Measurements from ENCODE around the gene SPOCK1.

The SPOCK1 gene

GRCh38 chr5:137195483-137195882 is 303.6 kb downstream of the SPOCK1 start:
- no peak for DNase-seq (ENCODE audit: low spot score)

GRCh38 chr5:137194300-137194699 is 304.8 kb downstream of the SPOCK1 start:
- DNase-seq (ENCODE audit: low spot score), result no peak

GRCh38 chr5:137192293-137192743 is 306.8 kb downstream of the SPOCK1 start:
- DNase-seq (ENCODE audit: low spot score), result no peak

GRCh38 chr5:137191179-137191578 is 307.9 kb downstream of the SPOCK1 start:
- no peak for DNase-seq (ENCODE audit: low spot score)

- DNase-seq (ENCODE audit: low spot score), result no peak
These were observed 308.7 kb downstream of the SPOCK1 start for GRCh38 chr5:137190441-137190840.

- DNase-seq (ENCODE audit: low spot score), result no peak
These were observed 309.1 kb downstream of the SPOCK1 start for GRCh38 chr5:137190031-137190430.

- no peak for DNase-seq (ENCODE audit: low spot score)
These were observed 310.6 kb downstream of the SPOCK1 start for GRCh38 chr5:137188566-137188965.

GRCh38 chr5:137186759-137187461 is 312.2 kb downstream of the SPOCK1 start:
- no peak for DNase-seq (ENCODE audit: low spot score)

- DNase-seq (ENCODE audit: low spot score), result no peak
These were observed 313.9 kb downstream of the SPOCK1 start for GRCh38 chr5:137185193-137185592.

GRCh38 chr5:137184734-137185133 is 314.4 kb downstream of the SPOCK1 start:
- no peak for DNase-seq (ENCODE audit: low spot score)

- DNase-seq (ENCODE audit: low spot score), result no peak
These were observed 316.6 kb downstream of the SPOCK1 start for GRCh38 chr5:137182576-137182975.

GRCh38 chr5:137181667-137182066 is 317.5 kb downstream of the SPOCK1 start:
- no peak for DNase-seq (ENCODE audit: low spot score)

- no peak for DNase-seq (ENCODE audit: low spot score)
These were observed 319.9 kb downstream of the SPOCK1 start for GRCh38 chr5:137179203-137179602.

GRCh38 chr5:137176609-137177008 is 322.5 kb downstream of the SPOCK1 start:
- DNase-seq (ENCODE audit: low spot score), result no peak

GRCh38 chr5:137176126-137176525 is 323.0 kb downstream of the SPOCK1 start:
- DNase-seq (ENCODE audit: low spot score), result no peak

- no peak for DNase-seq (ENCODE audit: low spot score)
These were observed 324.9 kb downstream of the SPOCK1 start for GRCh38 chr5:137174196-137174595.

- no peak for DNase-seq (ENCODE audit: low spot score)
These were observed 326.9 kb downstream of the SPOCK1 start for GRCh38 chr5:137172258-137172657.

- no peak for DNase-seq (ENCODE audit: low spot score)
These were observed 331.9 kb downstream of the SPOCK1 start for GRCh38 chr5:137167187-137167586.

GRCh38 chr5:137164961-137165360 is 334.2 kb downstream of the SPOCK1 start:
- DNase-seq (ENCODE audit: low spot score), result no peak

GRCh38 chr5:137164536-137164935 is 334.6 kb downstream of the SPOCK1 start:
- DNase-seq (ENCODE audit: low spot score), result no peak

- DNase-seq (ENCODE audit: low spot score), result no peak
These were observed 340.4 kb downstream of the SPOCK1 start for GRCh38 chr5:137158691-137159090.

- no peak for DNase-seq (ENCODE audit: low spot score)
These were observed 342.9 kb downstream of the SPOCK1 start for GRCh38 chr5:137156180-137156579.

- no peak for DNase-seq (ENCODE audit: low spot score)
These were observed 343.7 kb downstream of the SPOCK1 start for GRCh38 chr5:137155261-137156000.

- DNase-seq (ENCODE audit: low spot score), result no peak
These were observed 346.5 kb downstream of the SPOCK1 start for GRCh38 chr5:137152616-137153015.

Data from hematopoietic multipotent progenitor cell treated with erythropoietin and hydrocortisone succinate and interleukin-3 and kit ligand, for 17 days (in vitro differentiated cells).